Activated naive CD8-positive, alpha-beta T cell treated with anti-CD3 and anti-CD28 coated beads, Interleukin-2, amount 10 ng/mL, durations not matched to agents 7 days and 5 days (primary cell): Measurements from ENCODE around the gene GPR78. TPM values are rescaled to one million over a fixed set of nuclear protein-coding genes. Genes with fewer than 3 reads are reported as not detected.

Source experiments
- ATAC-seq: fragments of 150-1000 bp; cut with Tn5 transposase; one replicate; pipeline ENCODE4 v1.10.0; 2021; ENCODE audit warnings: low read depth, moderate library complexity
- POLR2A ChIA-PET: fragments of 350-600 bp; sonication (Branson Sonifier 250); formaldehyde crosslinking; loops from one replicate; lab custom pipeline; 2021; ENCODE audit warnings: antibody characterized with exemption; lab: Charles Lee
- DNase-seq: peaks from one replicate; pipeline ENCODE4 v3.0.0; 2021
- H3K27ac Mint-ChIP-seq: one replicate; pipeline ENCODE4 v1.8.0; 2022; ENCODE audit warnings: mild to moderate bottlenecking, mixed read lengths
- H3K27me3 Mint-ChIP-seq: one replicate; pipeline ENCODE4 v1.8.0; 2022; ENCODE audit warnings: mild to moderate bottlenecking, moderate library complexity, mixed read lengths
- H3K36me3 Mint-ChIP-seq: one replicate; pipeline ENCODE4 v1.8.0; 2021; ENCODE audit warnings: mild to moderate bottlenecking, mixed read lengths
- H3K4me1 Mint-ChIP-seq: one replicate; pipeline ENCODE4 v1.8.0; 2021; ENCODE audit warnings: mixed read lengths
- H3K4me3 Mint-ChIP-seq: one replicate; pipeline ENCODE4 v1.8.0; 2022; ENCODE audit warnings: mild to moderate bottlenecking, moderate library complexity, mixed read lengths
- H3K9me3 Mint-ChIP-seq: one replicate; pipeline ENCODE4 v1.8.0; 2021; ENCODE audit warnings: mixed read lengths
- total RNA-seq, 2 experiments: library from RNA; stranded (reverse); gene quantifications; one replicate each; pipeline ENCODE4 v1.2.3, GENCODE V29; 2021

Gene GPR78, protein sequence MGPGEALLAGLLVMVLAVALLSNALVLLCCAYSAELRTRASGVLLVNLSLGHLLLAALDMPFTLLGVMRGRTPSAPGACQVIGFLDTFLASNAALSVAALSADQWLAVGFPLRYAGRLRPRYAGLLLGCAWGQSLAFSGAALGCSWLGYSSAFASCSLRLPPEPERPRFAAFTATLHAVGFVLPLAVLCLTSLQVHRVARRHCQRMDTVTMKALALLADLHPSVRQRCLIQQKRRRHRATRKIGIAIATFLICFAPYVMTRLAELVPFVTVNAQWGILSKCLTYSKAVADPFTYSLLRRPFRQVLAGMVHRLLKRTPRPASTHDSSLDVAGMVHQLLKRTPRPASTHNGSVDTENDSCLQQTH
- not detected for total RNA-seq

DNA sequence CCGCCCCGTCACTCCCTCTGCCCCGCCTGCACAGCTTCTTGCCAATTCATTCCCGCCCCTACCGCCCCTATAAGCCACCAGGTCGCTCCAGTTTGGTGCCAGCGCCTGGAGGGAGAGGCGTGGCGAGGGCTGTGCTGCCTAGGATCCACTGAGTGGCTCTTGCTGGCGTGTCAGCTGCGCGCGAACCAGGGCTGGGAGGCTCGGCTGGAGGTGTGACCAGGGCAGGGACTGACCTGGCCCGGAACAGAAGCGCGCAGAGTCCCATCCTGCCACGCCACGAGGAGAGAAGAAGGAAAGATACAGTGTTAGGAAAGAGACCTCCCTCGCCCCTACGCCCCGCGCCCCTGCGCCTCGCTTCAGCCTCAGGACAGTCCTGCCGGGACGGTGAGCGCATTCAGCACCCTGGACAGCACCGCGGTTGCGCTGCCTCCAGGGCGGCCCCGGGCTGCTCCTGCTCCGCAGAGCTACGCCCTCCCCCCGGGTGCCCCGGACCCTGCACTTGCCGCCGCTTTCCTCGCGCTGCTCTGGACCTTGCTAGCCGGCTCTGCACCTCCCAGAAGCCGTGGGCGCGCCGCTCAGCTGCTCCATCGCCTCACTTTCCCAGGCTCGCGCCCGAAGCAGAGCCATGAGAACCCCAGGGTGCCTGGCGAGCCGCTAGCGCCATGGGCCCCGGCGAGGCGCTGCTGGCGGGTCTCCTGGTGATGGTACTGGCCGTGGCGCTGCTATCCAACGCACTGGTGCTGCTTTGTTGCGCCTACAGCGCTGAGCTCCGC, at the start of gene GPR78:
GPR78 (plus strand) TSS at position 72 of the 773 bp plus-strand sequence; CDS start at position 663, 591 bp downstream.
- Mint-ChIP-seq H3K36me3 (no peaks in the 10 kb centered on the region), H3K9me3 (no peaks in the 10 kb centered on the region), H3K27ac (no peak within 1 kb of the TSS), H3K4me3 (no peak within 1 kb of the TSS), H3K4me1 (no peaks in the 10 kb centered on the region), H3K27me3 (peaks cover 2% of the 10 kb centered on the region)
- DNase-seq (peak; percentile 80), ATAC-seq (peak; percentile 86)
- POLR2A ChIA-PET: no interaction called here

DNA sequence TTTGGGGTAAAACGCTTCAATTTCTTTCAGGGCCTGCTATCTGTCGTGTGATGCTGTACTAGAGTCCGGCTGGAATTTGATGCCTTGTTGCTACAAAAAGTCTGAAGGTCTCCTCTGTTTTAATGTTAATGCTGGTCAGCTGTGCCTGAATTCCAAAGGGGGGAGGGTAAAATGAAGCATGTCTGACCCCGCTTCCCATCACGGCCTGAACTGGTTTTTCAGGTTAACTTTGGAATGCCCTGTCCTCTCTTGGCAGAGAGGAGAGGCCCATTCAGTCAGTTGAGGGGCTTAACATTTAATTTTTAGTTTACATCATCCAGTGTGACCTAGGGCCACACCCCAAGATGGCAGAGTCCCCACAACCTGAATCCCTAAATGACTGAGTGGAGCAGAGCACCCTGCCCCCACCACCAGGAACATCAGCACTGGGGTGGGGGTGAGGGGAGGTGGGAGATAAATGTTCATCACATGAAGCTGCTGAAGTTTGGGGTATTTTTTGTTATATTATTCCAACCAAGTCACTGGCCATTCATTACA, 47.9 kb upstream of the GPR78 start:
- Mint-ChIP-seq H3K27me3 (no peaks in the 10 kb centered on the region), H3K9me3 (peaks cover 9% of the 10 kb centered on the region), H3K36me3 (no peaks in the 10 kb centered on the region), H3K4me1 (peaks cover 2% of the 10 kb centered on the region), H3K27ac (no peak overlapping the region), H3K4me3 (no peak overlapping the region)
- POLR2A ChIA-PET: no interaction called here
- ATAC-seq (no peak), DNase-seq (no peak)

DNA sequence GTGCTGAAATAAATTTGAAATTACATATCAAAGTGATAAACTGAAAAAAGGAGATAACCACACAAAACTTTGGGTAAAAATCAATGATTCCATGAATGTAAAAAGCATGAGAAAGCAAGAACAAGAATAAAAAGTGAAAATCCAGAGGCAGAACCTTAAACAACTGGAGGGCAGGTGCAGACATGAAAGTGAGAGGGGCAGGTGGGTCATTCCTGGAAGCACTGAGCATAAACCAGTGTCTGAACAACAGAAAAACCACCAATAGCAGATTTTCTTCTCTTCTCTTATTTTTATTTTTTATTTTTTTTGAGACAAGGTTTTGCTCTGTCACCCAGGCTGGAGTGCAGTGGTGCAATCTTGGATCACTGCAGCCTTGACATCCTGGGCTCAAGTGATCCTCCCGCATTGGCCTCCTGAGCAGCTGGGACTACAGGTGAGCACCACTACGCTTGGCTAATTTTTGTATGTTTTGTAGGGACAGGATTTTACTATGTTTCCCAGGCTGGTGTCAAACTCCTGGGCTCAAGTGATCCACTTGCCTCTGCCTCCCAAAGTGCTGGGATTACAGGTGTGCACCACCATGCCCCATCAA, 46.8 kb upstream of the GPR78 start:
- ATAC-seq: no peak
- Mint-ChIP-seq H3K27me3 (no peaks in the 10 kb centered on the region), H3K4me1 (peaks cover 2% of the 10 kb centered on the region), H3K4me3 (no peak overlapping the region), H3K36me3 (no peaks in the 10 kb centered on the region), H3K9me3 (peaks cover 9% of the 10 kb centered on the region), H3K27ac (no peak overlapping the region)
- no peak for DNase-seq
- POLR2A ChIA-PET: no interaction called here

DNA sequence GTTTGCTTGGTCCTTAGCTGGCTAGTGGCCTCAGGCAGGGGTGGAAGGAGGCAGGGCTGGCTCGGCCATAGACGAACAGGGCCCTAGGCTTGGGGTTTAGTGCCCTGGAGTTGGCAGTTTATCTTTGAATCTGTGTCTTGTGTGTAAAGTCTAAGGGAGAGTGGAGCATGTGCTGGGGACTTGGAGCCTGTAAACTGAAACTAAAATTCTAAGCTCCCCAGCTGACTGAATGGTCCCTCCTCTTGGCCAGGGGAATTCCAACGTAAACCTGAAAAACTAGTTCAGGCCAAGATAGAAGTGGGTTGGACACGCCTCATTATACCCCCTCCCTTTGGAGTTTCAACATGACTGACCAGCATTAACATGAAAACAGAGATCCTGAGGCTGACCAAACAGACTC, 46.1 kb upstream of the GPR78 start:
- peaks cover 2% of the 10 kb centered on the region for H3K4me1 Mint-ChIP-seq
- H3K27ac Mint-ChIP-seq: no peak overlapping the region
- H3K27me3 Mint-ChIP-seq: no peaks in the 10 kb centered on the region
- peaks cover 9% of the 10 kb centered on the region for H3K9me3 Mint-ChIP-seq
- POLR2A ChIA-PET: no interaction called here
- DNase-seq (no peak), ATAC-seq (no peak)
- no peak overlapping the region for H3K4me3 Mint-ChIP-seq
- no peaks in the 10 kb centered on the region for H3K36me3 Mint-ChIP-seq

DNA sequence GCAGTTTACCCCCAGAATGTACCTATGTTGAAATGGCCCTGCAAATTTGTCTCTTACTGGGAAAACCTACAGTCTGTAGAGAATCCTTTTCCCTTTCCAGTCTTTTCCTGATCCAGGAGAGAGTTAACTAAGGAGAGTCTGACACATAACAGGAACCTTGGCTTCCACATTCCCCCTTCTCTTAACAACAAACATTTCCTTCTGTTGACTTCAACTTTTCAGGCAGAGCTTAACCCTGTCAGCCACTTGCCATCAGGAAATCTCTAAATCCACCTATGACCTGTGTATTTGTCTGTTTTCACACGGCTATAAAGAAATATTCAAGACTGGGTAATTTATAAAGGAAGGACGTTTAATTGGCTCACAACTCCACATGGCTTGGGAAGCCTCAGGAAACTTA, 45.6 kb upstream of the GPR78 start:
- Mint-ChIP-seq H3K4me1 (peaks cover 2% of the 10 kb centered on the region), H3K27me3 (no peaks in the 10 kb centered on the region), H3K9me3 (peaks cover 9% of the 10 kb centered on the region)

DNA sequence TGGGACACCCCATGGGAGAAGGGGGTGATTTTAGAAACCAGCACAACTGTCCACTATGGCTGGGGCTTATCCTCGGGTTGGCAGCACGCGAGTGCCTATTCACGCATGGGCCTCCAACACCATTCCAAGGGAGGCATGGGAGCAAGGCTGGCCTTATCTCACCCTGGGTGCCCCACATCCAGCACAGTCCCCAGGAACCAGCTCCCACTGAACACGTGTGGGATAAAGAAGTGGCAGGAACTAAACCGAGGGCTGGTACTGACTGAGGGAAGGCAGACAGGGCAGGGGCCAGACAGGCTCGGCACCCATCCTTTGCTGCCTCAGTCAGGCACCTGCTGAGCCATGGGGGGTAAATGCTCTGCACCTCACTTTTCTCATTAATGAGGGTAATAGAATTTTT, 43.7 kb upstream of the GPR78 start:
- DNase-seq: no peak
- Mint-ChIP-seq H3K36me3 (no peaks in the 10 kb centered on the region), H3K4me1 (peaks cover 2% of the 10 kb centered on the region), H3K9me3 (peaks cover 9% of the 10 kb centered on the region), H3K27ac (no peak overlapping the region), H3K4me3 (no peak overlapping the region), H3K27me3 (no peaks in the 10 kb centered on the region)
- no peak for ATAC-seq
- POLR2A ChIA-PET: no interaction called here

More for the DNA sequence above, 45.6 kb upstream of the GPR78 start:
- Mint-ChIP-seq H3K36me3 (no peaks in the 10 kb centered on the region), H3K27ac (no peak overlapping the region), H3K4me3 (no peak overlapping the region)
- DNase-seq: no peak
- ATAC-seq: no peak
- POLR2A ChIA-PET: no interaction called here

DNA sequence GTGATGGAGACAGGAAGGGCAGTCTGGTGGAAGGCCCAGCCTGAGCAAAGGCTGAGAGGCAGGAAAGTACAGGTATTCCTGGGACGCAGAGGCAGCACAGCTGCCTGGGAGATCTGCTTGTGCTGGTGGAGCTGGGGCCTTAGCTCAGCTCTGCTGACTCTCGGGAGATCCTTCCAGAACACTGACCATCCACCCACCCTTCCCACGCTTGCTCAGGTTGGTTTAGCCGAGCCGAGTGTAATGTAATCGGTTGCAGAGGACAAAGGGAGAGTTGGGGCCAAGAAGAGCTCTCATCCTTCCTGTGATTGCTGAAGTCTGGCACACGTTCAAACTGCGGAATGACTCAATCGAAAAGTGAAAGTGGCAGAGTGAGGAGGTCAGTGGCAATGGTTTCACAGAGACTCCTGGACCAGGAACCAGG, 43.1 kb upstream of the GPR78 start:
- H3K27me3 Mint-ChIP-seq: no peaks in the 10 kb centered on the region
- peaks cover 2% of the 10 kb centered on the region for H3K4me1 Mint-ChIP-seq
- no peak overlapping the region for H3K27ac Mint-ChIP-seq
- peaks cover 9% of the 10 kb centered on the region for H3K9me3 Mint-ChIP-seq
- H3K4me3 Mint-ChIP-seq: no peak overlapping the region
- H3K36me3 Mint-ChIP-seq: no peaks in the 10 kb centered on the region
- ATAC-seq (no peak), DNase-seq (no peak)
- POLR2A ChIA-PET: no interaction called here

DNA sequence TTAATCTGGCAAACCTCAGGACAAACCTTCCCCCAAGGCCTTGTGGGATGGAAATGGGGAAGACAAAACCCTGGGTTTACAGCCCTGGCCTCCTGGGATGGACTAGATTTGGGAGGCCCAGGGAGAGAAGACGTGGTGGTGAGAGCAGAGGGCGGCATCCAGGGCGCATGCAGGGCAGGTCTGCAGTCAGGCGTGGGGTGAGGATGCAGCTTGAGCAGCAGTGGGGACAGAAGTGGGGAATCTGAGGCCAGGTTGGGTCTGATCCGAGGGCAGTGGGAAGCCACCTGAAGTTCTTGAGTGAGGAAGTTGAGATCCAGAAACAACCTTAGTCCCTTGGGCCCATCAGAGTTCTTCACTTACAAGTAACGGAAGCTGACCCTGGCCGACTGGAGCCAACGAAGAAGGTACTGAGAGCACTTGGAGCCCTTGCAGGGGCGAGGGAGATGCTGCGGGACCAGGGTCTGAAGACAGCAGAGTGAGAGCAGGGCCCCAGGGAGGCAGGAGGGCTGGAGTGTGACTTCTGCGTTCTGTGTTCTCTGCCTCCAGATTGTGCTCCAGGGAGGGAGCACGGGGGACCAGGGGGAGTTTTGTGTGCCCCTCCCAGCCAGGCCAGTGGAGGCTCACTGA, 42.0 kb upstream of the GPR78 start:
- DNase-seq (no peak), ATAC-seq (no peak)
- Mint-ChIP-seq H3K27ac (no peak overlapping the region), H3K36me3 (no peaks in the 10 kb centered on the region), H3K27me3 (no peaks in the 10 kb centered on the region), H3K4me1 (peaks cover 2% of the 10 kb centered on the region), H3K9me3 (peaks cover 8% of the 10 kb centered on the region), H3K4me3 (no peak overlapping the region)
- POLR2A ChIA-PET: no interaction called here

DNA sequence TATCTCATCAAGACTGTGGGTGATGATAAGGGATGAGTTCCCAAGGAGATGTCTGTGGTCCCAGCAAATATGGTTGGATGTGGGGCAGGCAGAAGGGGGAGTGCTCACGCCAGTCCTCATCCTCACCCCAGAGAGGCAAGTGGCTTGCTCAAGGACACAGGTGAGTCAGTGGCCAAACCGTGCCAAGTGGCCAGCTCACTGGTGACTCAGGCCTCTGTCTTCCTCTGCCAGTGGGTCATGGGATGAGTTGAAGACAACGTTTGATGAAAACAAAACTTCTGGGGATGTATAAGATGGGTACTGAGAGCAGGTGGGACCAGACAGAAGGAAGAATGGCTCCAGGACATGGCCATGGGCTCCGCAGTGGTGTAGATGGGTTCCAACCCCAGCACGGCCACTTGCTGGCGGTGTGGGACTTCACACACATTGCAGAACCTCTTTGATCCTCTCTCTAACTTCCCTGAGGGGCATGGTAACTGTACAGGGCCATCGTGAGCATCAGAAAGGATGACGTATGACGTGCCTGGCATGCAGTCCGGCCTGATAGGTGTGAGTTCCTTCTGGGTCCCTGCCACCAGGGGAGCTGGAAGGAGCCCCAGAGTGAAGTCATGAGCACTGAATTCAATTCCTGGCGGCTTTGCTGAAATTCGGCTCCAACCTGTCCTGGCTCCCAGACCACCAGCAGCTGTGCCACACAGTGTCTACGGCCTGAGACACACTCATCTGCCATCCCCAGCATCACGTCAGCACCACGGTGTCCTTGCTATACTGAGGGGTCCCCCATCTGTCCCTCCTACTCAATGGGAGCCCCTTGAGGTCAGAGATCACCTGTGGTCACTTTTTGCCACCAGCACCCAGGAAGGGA, 41.3 kb upstream of the GPR78 start:
- DNase-seq (no peak), ATAC-seq (no peak)
- H3K27ac Mint-ChIP-seq: no peak overlapping the region
- H3K4me1 Mint-ChIP-seq: peaks cover 2% of the 10 kb centered on the region
- POLR2A ChIA-PET: no interaction called here
- H3K9me3 Mint-ChIP-seq: peaks cover 8% of the 10 kb centered on the region
- no peaks in the 10 kb centered on the region for H3K36me3 Mint-ChIP-seq
- H3K4me3 Mint-ChIP-seq: no peak overlapping the region
- no peaks in the 10 kb centered on the region for H3K27me3 Mint-ChIP-seq

DNA sequence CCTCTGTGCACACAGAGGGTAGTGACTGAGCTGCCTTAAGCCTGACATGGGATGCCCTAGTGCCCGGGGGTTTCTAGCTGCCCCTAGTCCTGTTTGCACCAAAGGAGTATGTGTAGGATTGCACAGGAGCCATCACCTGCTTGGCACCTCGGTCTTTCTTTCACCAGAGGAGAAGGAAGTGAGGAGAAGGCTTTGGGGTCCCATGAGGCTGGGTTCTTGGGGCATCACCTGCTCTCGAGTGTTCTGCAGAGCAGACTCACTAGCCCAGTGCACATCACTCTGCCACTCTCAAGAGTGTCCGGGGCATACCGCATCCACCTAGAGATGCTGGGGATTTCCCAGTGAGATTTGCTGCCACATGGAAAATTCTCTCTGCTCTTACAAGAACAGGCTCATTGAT, 40.5 kb upstream of the GPR78 start:
- POLR2A ChIA-PET: no interaction called here
- no peak overlapping the region for H3K4me3 Mint-ChIP-seq
- H3K36me3 Mint-ChIP-seq: no peaks in the 10 kb centered on the region
- peaks cover 2% of the 10 kb centered on the region for H3K4me1 Mint-ChIP-seq
- DNase-seq (no peak), ATAC-seq (no peak)
- no peaks in the 10 kb centered on the region for H3K27me3 Mint-ChIP-seq
- peaks cover 4% of the 10 kb centered on the region for H3K9me3 Mint-ChIP-seq
- no peak overlapping the region for H3K27ac Mint-ChIP-seq

DNA sequence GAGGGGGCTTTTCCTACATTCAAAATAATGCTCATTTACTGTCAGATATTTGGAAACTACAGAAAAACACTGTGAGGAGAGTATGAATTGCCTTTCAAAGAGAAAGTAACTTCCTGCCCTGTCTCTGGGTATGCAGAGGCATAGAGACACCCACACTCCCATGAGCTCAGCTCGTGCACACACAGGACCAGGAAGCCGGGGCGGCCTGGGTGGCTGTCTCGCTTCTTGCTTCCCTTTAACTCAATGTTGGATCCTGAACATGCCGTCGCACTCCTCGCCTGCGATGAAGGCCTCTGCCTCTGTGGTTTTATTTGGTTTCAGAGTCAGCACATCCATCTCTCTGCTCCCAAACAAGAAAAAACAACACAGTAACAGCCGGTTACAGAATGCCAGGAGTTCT, 40.1 kb upstream of the GPR78 start:
- Mint-ChIP-seq H3K36me3 (no peaks in the 10 kb centered on the region), H3K27ac (no peak overlapping the region), H3K9me3 (peaks cover 2% of the 10 kb centered on the region), H3K4me1 (peaks cover 2% of the 10 kb centered on the region), H3K4me3 (no peak overlapping the region), H3K27me3 (no peaks in the 10 kb centered on the region)
- POLR2A ChIA-PET: no interaction called here
- no peak for ATAC-seq
- DNase-seq: no peak

DNA sequence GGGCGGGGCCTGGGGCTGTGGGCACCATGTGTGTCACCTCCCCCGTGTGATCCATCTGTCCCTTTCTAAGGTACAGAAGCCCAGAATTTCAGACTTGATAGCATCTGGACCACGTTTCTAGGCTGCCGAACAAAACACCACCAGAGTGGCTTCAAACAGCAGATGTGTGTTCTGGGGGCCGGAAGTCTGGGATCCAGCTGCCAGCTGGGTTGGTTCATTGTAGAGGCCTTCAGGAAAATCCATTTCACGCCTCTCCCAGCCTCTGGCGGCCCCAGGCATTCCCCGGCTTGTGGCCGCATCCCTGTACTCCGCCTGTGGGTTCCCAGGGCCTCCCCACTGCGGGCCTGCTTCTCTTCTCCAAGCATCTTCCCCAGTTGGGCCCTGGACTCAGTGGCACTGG, 39.6 kb upstream of the GPR78 start:
- no peak overlapping the region for H3K4me3 Mint-ChIP-seq
- H3K4me1 Mint-ChIP-seq: peaks cover 2% of the 10 kb centered on the region
- H3K27ac Mint-ChIP-seq: no peak overlapping the region
- H3K27me3 Mint-ChIP-seq: no peaks in the 10 kb centered on the region
- H3K36me3 Mint-ChIP-seq: no peaks in the 10 kb centered on the region
- POLR2A ChIA-PET: no interaction called here
- H3K9me3 Mint-ChIP-seq: no peaks in the 10 kb centered on the region
- ATAC-seq (no peak), DNase-seq (no peak)
